Activated CD8-positive, alpha-beta memory T cell treated with anti-CD3 and anti-CD28 coated beads for 4 hours (primary cell): ENCODE results near the gene RNF220.
A peak's percentile ranks its signal among the peaks of the same experiment; 100 is the strongest.
"Not testable (repeated sequence)": the region's sequence is repeated elsewhere in the genome, so short reads cannot be mapped to it uniquely, and the experiment has no call there.

ENCODE experiments used
- DNase-seq, 2 donors: peaks; one replicate each; pipeline ENCODE4 v3.0.0-alpha.2; 2020; ENCODE audit warnings: low read depth in 2 of 2

Gene RNF220

DNA sequence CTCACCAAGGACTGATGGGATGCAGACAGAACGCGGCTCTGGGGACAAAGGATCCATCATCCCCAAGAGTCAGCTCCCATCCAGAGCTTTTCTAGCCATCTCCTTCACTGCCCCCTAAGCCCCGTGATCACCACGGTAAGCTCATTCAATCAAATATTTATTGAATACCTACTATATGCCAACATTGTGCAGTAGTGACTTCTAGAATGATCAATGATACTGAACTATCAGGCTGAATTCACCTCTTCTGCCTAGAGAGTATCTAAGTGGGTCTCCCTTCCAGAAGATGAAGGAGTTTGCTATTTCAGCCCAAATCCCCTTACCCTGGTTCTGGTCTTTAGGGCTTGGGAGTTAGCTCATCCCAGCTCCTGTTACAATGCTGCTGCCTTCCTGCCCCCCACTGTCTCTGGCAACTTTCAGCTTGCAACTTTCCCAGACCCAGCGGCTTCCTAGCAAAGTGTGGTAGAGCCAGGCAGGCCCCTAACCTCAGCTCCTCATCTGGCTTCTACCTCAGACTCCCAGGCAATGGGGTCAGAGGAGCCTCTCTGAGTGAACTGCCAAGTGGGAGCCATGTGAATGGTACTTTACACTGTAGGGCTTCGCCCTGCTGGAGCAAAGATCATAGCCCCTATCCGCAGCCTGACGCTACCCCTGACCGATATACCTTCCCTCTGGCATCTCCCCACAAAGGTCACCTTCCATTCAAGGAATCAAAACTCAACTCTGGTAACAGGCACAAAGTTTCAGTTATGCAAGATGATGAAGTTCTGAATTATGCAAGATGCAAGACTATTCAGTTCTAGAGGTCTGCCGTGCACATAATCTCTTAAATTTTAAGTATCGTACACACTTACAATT is 248.3 kb downstream of the RNF220 start:
- DNase-seq, result no peak

DNA sequence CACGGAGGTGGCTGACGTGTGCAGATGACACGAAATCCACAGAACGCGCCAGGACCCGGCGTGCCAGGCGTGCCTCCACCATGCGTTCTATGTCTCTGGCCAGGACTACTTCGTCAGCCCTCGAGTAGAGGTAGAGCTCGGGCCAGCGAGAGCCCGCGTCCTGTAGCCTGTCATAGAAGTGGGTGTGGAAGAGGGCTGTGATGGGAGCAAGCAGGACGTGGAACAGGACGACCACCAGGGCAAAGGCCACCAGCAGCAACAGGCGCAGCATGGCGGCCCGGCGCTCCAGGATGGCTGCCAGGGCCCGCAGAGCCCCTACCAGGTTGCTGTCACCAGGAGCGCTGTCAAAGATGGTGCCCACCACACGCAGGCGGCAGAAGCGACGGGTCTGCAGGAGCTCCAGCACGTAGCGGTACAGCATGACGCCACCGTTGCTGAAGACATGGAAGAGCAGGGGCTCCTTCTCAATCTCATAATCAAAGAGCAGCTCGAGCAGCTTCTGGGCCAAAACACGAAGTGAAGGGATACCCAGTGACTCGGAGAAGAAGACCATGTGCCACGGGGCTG is 249.6 kb downstream of the RNF220 start:
- no peak for DNase-seq

DNA sequence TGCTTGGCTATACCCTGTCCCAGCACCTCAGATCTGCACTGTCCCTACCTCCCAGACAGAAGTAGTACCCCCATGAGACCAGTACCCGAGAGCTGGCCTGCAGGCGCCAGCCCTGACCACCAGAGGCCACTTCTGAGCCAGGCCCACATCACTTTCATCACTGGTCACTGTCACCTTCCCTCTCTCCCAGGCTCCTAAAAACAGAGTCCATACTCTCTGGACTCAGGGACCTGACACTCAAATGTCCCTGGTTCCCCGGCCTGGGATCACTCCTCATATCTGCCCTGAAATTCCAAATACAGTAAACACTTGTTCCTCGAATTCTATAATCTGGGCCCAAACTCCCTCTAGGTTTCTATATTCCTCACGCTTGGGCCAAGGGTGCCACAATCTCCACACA is 250.6 kb downstream of the RNF220 start:
- DNase-seq, result no peak

DNA sequence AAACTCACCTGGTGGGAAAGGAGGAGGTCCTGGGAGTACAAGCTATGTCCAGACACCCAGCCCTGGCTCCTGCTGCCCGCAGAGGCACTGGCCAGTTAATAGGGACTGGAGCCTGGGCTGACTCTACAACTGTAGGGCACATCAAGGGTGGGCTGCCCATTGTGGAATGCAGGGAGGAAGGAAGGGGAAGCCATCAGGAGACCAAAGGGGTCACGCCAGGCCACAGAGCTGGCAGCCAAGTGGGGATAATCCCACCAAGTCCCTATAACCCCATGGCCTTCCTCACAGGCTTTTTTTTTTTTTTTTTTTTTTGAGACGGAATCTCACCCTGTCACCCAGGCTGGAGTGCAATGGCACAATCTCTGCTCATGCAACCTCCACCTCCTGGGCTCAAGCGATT is 254.5 kb downstream of the RNF220 start:
- DNase-seq, result no peak

DNA sequence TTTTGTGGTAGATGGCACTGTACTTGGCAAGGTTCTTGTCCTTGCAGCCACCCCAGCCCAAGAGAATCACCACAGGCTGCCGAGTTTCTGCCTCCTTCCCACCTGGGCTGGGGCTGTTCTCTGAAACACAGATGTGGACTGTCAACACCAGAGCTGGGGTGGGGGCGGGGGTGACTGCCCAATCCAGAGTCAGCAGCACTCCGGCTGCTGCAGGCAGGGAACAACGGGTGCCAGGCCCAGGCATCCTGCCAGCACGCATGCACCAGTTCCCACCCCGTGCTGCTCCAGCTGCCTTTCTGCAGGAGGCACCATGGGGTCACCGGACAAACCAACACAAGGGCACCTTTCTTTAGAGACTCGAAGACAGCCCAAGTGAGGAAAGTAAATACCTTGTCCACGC is 255.1 kb downstream of the RNF220 start:
- DNase-seq, result no peak

DNA sequence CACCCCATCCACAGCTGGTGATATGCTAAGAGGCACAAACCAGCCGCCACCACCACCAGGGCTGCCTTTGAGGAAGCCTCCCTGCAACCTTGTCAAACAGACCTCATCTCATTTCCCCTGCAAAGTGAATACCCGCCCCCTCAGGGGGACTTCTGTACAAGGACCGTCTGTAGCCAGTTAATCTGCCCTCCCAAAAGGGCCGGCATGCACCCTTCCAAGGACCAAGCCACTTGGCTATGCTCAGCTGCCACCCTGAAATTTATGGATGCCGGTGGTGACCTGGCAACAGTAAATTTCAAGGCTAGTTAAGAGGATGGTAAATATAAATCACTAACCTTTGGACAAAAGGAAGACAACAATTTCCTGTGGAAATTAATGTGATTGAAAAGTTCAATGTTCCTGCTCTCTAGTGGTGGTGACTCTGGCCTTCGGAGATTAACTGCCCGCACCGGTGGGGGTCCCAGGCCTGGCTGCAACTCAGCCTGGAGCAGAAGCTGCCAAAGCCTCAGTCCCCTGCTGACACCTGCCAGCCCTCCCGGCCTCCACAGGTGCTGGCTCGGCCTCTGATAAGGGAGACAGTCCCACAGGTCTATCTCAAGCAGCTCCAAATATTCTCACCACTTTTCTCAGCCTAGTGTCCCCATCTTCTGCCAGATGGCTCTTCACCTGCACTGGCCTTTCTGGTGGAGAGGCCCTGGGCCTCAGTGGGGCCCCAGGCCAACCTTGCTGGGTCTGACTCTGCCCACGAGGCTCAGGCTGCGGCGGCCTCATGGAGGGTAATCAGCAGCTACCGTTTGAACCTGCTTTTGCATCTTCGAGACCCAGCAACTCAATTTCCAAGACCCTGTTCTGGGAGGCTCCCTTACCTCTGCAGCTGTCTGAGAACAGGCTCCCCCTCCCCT is 257.0 kb downstream of the RNF220 start:
- no peak for DNase-seq

DNA sequence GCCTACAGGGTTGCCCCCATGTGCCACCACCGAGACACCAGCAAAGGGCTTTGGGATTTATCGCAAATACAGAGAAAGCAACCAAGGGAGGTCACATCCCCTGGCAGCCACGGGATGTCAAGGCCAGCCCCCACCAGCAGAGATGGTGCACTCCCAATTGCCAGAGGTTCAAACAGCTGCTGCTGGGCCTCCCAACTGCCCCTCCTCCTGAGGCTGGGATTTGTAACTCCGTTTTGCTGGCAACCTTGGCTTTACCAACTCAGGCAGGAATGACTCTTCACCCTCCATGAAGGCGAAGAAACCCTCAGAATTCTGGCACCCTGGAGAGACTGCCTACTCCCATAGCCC is 257.6 kb downstream of the RNF220 start:
- no peak for DNase-seq

DNA sequence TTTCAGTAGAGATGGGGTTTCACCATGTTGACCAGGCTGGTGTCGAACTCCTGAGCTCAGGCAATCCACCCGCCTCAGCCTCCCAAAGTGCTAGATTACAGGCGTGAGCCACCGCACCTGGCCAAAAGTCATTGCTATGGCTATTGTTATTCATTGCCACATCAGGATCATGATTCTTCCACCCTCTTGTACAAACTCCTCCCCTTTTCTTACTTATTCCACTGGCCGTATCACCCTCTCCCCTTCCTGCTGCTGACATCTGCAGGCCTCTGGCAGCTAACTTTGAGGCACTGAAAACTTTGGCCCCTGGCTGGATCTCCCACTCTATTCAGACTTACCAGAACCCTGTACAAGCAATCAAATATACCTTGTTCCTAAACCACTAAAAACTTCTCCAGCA is 258.4 kb downstream of the RNF220 start:
- no peak for DNase-seq

DNA sequence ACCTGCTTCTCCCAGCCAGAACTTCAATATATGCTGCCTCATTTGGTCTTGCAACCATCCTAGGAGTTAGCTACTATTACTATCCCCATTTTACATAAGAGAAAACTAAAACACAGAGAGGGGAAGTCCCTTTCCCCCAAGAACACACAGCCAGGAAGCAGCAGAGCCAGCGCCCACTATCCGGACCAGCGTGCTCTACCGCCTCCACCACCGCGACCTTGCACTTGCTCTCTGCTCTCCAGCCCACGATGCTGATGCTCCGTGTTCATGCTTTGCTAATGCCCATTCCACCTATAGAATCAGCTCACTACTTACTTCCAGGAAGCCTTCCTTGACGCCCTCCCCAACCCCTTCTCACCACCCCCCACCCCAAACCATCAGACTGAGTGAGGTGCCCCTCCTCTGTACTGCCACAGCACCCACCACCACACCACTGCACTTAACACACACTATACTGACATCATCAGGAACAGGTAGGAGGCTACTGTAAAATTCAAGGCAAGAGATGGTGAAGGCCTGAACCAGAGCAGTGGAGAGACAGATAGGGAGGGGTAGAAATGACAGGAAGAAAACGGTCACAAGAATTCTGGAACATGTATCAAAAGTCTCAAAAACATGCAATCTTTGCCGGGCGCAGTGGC is 259.8 kb downstream of the RNF220 start:
- no peak for DNase-seq

DNA sequence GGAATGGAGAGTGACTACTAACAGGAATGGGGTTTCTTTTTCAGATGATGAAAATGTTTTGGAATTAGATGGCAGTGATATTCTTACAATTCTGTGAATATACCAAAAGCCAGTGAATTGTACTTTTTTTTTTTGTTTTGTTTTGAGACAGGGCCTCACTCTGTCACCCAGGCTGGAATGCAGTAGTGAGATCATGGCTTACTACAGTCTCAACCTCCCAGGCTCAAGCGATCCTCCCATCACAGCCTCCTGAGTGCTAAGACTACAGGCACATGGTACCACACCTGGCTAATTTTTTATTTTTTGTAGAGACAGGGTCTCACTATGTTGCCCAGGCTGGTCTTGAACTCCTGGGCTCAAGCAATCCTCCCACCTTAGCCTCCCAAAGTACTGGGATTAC is 261.7 kb downstream of the RNF220 start:
- DNase-seq, result not testable (repeated sequence)

DNA sequence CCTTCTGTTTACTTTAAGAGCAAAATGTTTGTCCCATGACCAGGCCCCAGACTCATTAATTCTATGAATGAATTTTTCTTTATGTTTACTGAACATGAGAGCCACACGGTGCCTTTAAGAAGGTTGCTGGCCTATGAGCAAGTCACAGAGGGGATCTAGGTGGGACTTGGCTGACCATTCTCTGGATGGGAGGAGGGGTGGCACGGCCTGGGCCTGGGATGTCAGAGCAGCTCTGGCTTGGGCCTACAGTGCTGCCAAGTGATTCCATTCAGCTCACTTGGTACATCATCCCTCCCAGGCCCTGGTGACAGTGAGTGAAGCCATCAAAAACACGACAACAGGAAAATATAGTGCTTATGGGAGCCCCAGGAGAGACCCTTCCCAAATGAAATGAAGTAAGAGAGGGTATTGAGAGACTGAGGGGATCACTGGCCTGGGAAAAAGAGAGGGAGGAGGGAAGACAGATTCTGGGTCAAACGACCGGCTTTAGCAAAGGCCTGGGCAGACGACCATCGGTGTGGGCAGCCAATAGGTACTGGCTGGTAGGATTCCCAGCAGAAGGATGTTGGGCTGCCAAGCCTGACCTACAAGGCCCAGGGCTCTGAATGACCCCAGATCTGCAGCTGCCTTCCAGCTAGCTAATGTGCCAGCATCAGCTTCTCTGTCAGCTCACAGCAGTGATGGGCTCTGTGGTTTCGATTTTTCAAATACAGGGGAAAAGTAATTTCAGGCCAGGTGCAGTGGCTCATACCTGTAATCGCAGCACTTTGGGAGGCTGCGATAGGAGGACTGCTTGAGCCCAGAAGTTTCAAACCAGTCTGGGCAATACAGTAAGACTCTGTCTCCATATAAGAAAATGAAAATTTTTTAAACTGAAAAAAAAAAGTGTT is 265.9 kb downstream of the RNF220 start:
- no peak for DNase-seq

DNA sequence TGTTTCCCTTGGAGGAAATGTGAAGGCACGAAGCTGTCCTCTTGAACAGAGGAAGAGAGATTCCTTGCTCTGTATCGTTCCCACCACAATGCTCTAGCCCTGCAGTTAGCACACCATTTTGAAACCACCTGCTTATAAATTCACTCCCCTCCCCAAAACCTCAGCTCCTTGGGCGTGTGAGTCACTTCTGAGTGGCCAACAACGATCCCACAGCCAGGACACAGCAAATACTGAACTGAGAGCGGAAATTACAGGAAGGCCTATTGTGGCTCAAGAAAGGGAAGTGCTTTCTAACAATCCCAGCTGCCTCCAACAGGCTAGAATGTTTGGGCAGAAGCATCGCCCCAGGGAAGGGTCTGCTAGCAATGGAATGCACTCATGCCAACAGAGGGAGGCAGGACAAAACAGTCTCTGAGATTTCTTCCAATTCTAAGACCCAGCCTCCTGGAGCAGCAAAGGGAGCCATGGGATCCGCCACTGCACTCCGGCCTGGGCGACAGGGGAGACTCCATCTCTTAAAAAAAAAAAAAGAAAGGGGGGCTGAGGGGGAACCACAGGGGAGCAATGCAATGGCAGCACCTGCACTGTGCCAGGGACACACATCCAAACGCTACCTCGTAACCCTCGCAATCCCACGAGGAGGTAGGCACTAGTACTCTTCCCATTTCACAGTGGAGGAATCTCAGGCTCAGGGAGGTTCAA is 267.4 kb downstream of the RNF220 start:
- no peak for DNase-seq

DNA sequence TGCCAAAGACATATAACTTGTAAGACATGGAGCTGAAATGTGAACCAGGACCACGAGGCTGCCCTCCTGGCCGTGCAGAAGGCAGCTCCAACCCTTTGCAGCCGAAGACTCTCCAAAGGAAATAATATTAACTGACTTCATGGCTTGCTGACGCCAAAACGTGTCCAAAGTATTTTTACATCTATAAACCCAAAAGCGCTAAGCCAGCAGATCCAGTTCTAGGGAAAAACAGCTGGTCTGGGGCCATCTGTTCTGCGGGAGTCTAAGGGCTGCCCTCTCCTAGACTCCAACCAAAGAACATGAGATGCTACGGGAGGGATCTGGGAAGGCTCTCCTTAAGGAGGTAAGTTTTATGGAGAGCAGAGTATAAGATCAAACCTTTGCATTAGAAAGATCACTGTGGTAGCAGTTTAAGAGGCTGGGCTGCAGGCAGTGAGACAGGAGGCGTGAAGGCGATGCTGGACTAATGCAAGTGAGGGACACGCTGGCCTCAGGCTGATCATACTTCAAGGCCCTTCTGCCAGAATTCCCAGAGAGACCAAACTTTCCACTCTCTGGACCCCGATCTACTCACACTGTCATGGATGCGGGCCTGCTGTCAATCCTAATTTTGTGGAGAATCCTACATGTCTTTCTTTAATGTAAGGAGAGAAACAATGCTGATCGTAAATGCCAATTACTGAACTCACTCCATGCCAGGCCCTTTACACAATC is 268.1 kb downstream of the RNF220 start:
- no peak for DNase-seq

DNA sequence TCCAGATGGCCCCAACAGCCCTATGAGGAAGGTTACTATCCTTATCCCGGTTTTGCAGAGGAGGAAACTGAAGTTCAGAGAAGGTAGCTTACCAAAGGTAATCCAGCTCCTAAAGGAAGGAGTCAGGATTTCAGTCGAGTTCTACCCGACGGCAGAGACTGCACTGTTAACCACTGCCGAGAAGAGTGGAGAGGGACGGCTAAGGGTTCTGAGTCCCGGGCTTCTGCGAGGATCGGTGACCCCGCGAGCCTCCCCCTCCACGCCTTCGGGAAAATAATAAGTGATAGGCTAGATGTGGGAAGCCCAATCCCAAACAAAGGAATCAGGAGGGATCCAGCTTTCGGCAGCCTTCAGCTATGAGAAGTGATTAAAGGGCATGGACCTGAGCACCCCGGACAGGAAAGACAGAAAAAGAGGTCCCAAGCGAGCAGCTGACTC is 268.6 kb downstream of the RNF220 start:
- DNase-seq, result no peak

DNA sequence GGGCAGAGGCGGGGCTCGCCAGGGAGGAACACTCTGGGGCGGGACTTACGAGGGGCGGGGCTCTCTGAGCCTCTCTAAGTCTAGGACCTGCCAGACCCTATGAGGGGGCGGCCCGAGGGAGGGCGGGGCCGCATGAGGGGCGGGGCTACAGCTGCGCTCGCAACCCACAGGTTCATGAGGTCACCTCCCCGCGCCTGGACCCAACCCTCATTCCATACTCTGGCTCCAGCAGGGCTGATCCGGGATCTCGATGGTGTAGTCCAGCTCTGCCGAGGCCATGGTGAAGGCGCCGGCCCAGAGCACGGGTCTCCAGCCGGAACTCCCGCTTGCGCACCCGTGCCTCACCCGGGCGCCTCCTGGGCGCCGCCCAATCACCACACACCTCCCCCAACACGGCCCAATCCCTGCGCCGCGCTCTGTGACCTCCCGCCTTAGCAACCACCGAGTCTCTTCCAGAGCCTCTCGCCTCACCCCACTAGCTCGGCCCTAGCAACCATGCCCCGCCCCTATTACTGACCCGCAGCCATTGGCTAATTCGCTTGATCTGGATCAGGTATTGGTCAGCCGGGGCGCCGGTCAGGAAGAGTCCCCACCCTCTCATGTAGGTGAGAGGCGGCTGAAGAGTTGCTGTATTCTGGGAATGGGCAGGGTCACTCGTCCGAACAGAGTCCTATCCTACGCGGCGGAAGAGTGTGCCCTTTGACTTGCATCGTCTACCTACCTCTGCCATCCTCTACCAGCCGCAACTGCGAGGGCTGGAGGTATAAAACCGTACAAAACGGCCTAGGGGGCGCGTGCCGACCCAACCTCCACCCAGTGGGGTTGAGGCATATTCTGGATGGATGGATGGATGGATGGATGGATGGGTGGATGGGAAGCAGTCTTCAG is 269.3 kb downstream of the RNF220 start, which contains the start of the genes ARMH1 and TMEM53:
ARMH1 (plus strand) TSS at position 602 of the 888 bp plus-strand sequence. CDS start 14,984 bp downstream, outside the sequence.
TMEM53 (minus strand) TSS at position 369 of the 888 bp plus-strand sequence; CDS start at position 279, 90 bp downstream.
- peak; percentile 88 to 91 for DNase-seq

DNA sequence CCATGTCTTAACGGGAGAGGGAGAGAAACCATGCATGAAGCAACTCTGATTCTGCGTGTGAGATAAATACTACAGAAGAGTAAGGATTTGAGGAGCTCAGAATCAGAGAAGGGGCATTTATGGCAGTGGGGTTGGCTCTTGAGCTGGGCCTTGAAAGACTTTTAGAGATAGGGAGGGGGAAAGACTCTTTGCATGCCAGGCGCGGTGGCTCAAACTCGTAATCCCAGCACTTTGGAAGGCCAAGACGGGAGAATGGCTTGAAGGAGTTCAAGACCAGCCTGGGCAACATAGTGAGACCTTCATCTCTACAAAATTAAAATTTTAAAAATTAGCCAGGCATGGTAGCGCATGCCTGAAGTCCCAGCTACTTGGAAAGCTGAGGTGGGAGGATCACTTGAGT is 270.1 kb downstream of the RNF220 start:
- DNase-seq, result no peak

DNA sequence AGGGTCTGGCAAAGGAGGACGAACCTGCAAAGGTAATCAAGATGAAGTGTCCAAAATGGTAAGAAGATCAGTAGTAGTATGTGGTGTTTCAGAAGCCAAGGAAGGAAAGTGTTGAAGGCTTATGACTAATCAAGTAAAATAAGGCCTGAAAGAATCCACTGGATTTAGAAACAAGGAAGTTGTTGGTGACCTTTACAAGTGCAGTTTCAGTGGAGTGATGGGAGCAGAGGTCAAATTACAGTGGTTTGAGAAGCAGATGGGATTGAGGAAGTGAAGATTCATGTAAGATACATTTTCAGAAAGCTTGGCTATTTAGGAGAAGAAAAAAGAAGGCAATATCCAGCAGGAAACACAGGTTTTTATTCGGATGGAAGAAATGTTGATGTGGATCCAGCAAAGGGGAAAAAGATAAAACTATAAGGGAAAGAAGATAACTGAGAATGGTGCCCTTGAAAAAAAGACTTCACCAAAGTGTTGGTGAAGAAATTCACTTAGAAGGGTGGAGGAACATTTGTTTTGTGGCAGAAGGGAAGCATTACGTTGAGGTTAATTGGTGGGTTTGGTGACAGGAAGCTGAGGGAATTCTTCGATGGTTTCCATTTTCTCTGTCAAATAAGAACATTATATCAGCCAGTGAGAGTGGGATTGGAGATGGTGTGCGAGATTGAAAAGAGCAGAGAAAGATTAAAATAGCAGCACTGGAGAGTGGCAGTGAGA is 271.6 kb downstream of the RNF220 start:
- no peak for DNase-seq
